HPDE6-E6E7 (cell line): ENCODE results near the gene HNF1B.
"Not testable (repeated sequence)": the region's sequence is repeated elsewhere in the genome, so short reads cannot be mapped to it uniquely, and the experiment has no call there.

Source experiments
- DNase-seq: peaks from one replicate; pipeline ENCODE4 v3.0.0; 2011; ENCODE audit warnings: missing footprints; ENCODE audit errors: extremely low spot score

The HNF1B gene

GRCh38 chr17:37744961-37745800 lies at the start of gene HNF1B:
TSS of gene HNF1B (minus strand) at chr17:37745059. CDS start at chr17:37744884, 175 bp downstream.
- peak; percentile 43 for DNase-seq

GRCh38 chr17:37792787-37793186 lies 47.9 kb upstream of the HNF1B start:
- no peak for DNase-seq

GRCh38 chr17:37791447-37792399 lies 46.9 kb upstream of the HNF1B start:
- no peak for DNase-seq

GRCh38 chr17:37789771-37790541 lies 45.1 kb upstream of the HNF1B start:
- DNase-seq, result no peak

GRCh38 chr17:37789021-37789565 lies 44.2 kb upstream of the HNF1B start:
- DNase-seq, result no peak

GRCh38 chr17:37788526-37788925 lies 43.7 kb upstream of the HNF1B start:
- no peak for DNase-seq

GRCh38 chr17:37787055-37787757 lies 42.3 kb upstream of the HNF1B start:
- peak; percentile 34 for DNase-seq

GRCh38 chr17:37786481-37786880 lies 41.6 kb upstream of the HNF1B start:
- DNase-seq, result no peak

- not testable (repeated sequence) for DNase-seq
Measured at GRCh38 chr17:37782460-37782859, 37.6 kb upstream of the HNF1B start.

- DNase-seq, result no peak
Measured at GRCh38 chr17:37781451-37781850, 36.6 kb upstream of the HNF1B start.

GRCh38 chr17:37779554-37779953 lies 34.7 kb upstream of the HNF1B start:
- DNase-seq, result no peak

GRCh38 chr17:37774504-37774903 lies 29.6 kb upstream of the HNF1B start:
- DNase-seq, result no peak

- no peak for DNase-seq
Measured at GRCh38 chr17:37772982-37773381, 28.1 kb upstream of the HNF1B start.

- peak; percentile 52 for DNase-seq
Measured at GRCh38 chr17:37770631-37771518, 26.0 kb upstream of the HNF1B start.

- no peak for DNase-seq
Measured at GRCh38 chr17:37769050-37769449, 24.2 kb upstream of the HNF1B start.

GRCh38 chr17:37768438-37768837 lies 23.6 kb upstream of the HNF1B start:
- DNase-seq, result no peak

GRCh38 chr17:37766971-37767370 lies 22.1 kb upstream of the HNF1B start:
- DNase-seq, result peak; percentile 54

- DNase-seq, result no peak
Measured at GRCh38 chr17:37764383-37764782, 19.5 kb upstream of the HNF1B start.

GRCh38 chr17:37762666-37763065 lies 17.8 kb upstream of the HNF1B start:
- no peak for DNase-seq

GRCh38 chr17:37761961-37762360 lies 17.1 kb upstream of the HNF1B start:
- DNase-seq, result no peak
